Hematopoietic multipotent progenitor cell treated with erythropoietin and hydrocortisone succinate and interleukin-3 and kit ligand, for 4 days (in vitro differentiated cells): ENCODE results near the gene NET1.
"Not testable (repeated sequence)": the region's sequence is repeated elsewhere in the genome, so short reads cannot be mapped to it uniquely, and the experiment has no call there.

Experiments used
- DNase-seq: peaks from one replicate; pipeline ENCODE4 v3.0.0-alpha.2; 2015

The NET1 gene, protein sequence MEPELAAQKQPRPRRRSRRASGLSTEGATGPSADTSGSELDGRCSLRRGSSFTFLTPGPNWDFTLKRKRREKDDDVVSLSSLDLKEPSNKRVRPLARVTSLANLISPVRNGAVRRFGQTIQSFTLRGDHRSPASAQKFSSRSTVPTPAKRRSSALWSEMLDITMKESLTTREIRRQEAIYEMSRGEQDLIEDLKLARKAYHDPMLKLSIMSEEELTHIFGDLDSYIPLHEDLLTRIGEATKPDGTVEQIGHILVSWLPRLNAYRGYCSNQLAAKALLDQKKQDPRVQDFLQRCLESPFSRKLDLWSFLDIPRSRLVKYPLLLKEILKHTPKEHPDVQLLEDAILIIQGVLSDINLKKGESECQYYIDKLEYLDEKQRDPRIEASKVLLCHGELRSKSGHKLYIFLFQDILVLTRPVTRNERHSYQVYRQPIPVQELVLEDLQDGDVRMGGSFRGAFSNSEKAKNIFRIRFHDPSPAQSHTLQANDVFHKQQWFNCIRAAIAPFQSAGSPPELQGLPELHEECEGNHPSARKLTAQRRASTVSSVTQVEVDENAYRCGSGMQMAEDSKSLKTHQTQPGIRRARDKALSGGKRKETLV

DNA sequence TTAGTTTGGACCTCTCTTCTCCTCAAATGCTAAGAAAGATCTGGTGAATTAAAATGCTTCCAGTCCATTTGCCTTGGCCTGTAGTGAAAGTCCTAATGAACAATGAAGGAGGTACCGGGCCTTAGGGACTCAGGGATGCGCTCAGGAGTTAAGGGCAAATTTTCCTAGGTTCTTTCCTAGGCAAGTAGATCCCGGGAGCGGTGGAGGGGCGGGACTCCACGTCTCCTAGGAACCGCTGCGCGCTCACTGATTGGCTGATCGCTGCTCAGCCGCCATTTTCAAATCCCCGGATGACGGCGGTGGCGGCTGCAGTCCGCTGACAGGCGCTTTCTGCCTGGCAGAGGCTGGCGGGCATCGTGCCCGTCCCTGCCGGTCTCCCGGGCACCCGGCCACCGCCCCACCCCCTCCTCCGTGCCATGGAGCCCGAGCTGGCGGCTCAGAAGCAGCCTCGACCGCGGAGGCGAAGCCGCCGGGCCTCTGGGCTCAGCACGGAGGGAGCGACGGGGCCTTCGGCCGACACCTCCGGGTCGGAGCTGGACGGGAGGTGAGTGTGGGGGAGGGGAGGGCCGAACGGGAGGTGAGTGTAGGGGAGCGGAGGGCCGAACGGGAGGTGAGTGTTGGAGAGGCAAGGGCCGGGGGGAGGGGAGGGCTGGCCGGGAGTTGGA, at the start of gene NET1:
Gene NET1, plus strand, starts transcription at position 281 of the 665 bp plus-strand sequence. Its CDS starts 136 bp downstream, at position 417.
- peak; percentile 94 for DNase-seq

DNA sequence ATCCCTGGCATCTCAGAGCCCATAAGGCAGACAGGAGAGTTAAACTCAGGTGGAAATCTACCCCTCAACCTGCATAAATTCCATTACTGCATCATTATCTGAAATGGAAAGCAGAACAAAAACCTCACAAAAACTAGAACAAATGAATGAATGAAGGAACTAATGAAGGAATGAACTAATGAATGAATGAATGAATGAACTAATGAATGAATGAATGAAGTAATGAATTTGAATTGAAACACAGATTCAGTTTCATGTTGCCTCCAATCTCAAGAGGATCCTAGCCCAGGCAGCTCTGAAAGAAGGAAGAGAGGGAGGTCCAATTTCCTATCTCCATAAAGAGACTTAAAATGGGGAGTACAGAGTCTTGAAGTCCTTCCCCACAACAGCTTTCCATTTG, 49.5 kb upstream of the NET1 start:
- no peak for DNase-seq

DNA sequence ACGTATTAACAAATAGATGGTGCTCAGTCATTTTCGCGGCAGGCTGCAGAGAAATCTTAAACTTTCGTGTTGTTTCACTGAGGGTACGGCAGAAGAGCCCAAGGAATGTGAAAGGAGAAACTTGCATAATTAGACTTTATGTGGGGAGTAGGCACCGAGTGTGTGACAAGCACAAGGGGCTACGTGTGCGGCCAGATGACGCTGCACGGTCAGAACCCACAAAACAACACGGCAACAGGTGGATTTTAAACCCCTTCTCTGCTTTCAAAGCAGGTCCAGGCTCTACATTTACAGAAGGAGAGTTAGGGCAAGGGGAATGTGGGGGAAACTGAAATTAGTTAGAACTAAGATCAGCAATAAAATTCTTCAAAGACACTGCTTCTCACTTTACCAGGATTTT, 48.0 kb upstream of the NET1 start:
- DNase-seq, result no peak

DNA sequence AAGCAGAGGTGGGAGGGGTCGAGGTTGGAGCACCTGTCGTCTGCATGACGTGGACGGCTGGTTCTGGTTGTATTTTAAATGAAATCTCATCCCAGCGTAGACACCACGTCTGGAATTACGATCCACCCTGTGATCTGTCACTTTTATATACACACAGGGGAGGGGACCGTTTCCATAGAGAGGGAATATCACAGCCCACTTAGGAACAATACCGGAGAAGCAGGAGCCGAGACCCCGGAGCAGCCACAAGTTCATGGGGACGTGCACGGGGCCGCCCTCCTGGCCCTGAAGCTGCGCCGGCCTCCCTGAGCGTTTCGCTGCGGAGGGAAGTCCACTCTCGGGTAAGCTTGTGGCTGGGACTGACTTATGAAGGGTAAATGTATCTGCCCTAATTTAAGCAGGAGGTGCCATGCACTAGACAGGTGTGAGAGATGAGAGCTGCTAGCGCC, 47.4 kb upstream of the NET1 start, which contains the start of gene UCN3:
Gene UCN3, plus strand, starts transcription at position 77 of the 449 bp plus-strand sequence. CDS start 8,755 bp downstream, outside the sequence.
- DNase-seq, result no peak

DNA sequence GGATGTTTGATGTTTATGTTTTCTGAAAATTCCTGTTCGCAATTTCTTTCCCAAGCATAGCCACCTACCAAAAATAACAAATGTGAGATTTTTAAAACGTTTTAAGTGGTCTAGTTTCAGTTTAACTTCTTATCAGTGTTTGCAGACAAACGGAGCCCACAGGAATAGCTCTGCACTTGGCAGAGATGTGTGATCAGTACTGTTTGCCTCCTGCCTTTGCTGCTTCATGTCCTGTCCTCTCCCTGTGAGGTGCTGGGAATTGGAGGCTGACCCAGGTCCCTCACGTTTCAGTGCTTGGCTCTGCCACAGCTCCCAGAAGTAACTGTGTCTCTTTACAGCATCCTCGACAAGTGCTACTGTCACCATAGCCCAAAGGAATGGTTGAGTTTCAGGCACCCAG, 46.4 kb upstream of the NET1 start:
- peak; percentile 74 for DNase-seq

DNA sequence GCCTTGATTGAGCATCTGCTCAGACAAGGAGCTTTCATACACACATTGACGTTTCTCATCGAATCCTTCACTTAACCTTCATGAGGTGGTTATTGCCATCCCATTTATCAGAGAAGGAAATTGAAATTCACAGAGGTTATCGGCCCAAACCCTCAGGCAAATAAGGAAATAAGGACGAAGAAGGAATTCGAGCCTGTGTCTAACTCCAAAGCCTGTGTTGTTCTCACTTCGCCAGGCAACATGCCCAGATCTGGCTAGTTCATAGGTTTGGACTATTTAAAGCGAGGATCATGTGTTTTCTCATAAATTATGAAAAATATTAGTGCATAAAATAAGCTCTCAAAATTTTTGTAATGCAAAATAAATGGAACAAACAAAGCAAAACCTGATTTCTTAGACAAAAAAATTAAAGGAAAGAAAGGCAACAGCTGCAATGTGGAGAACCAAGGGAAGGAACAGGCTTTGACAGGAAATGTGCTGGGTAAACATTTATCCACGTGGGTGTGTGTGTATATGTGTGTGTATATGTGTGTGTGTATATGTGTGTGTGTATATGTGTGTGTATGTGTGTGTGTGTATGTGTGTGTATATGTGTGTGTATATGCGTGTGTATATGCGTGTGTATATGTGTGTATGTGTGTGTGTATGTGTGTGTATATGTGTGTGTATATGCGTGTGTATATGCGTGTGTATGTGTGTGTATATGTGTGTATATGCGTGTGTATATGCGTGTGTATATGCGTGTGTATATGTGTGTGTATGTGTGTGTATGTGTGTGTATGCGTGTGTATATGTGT, 42.8 kb upstream of the NET1 start:
- DNase-seq, result no peak

DNA sequence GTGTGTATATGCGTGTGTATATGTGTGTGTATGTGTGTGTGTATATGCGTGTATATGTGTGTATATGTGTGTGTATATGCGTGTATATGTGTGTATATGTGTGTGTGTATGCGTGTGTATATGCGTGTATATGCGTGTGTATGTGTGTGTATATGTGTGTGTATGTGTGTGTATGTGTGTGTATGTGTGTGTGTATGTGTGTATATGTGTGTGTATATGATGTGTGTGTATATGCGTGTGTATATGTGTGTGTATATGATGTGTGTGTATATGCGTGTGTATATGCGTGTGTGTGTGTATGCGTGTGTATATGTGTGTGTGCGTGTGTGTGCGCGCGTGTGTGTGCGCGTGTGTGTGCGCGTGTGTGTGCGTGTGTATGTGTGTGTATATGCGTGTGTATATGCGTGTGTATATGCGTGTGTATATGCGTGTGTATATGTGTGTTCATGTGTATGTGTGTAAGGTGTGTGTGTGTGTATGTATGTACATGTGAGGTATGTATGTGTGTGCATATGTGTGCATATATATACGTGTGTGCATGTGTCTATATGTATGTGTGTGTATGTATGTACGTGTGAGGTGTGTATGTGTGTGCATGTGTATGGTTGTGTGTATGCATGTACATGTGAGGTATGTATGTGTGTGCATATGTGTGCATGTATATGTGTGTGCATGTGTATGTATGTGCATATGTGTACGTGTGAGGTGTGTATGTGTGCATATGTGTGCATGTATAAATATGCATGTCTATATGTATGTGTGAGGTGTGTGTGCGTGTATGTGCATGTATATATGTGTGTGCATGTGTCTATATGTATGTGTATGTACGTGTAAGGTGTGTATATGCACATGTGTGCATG, 41.6 kb upstream of the NET1 start:
- no peak for DNase-seq

DNA sequence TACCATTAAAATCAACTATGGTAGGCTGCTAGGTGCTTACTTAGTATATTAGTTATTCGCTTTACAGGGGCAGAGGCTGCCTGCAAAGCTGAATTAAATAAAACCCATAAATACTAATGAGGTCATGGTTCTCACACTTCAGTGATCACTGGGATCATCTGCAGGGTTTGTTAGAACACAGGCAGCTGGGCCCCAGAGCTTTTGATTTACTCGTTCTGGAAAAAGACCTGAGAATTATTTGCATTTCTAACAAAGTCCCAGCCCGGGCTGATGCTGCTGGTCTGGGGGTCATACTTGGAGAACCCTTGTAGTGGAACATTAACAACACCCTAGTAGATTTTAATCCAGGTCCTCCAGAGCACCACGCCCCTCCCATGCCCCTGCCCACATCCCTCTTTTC, 39.0 kb upstream of the NET1 start:
- no peak for DNase-seq

DNA sequence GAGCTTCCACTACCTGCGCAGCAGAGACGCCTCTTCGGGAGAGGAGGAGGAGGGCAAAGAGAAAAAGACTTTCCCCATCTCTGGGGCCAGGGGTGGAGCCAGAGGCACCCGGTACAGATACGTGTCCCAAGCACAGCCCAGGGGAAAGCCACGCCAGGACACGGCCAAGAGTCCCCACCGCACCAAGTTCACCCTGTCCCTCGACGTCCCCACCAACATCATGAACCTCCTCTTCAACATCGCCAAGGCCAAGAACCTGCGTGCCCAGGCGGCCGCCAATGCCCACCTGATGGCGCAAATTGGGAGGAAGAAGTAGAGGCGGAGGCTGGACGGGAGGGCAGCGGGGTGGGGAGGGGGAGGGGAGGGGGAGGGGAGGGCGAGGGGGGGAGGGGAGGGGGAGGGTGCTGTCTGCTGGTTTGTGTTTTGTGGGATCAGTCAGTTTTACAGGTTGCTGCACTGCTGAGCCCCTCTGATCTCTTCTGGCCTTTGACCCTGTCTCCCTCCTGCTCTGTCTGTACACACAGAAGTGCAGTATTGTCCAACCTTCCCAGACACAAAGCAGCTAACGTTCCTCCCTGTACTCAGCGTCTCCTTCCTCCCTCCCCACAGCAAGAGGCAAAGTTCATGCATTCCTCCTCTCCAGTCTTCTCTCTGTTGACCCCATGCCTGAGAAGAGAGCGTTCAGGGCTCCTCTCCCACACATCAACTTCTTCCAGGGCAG, 38.3 kb upstream of the NET1 start:
- no peak for DNase-seq

DNA sequence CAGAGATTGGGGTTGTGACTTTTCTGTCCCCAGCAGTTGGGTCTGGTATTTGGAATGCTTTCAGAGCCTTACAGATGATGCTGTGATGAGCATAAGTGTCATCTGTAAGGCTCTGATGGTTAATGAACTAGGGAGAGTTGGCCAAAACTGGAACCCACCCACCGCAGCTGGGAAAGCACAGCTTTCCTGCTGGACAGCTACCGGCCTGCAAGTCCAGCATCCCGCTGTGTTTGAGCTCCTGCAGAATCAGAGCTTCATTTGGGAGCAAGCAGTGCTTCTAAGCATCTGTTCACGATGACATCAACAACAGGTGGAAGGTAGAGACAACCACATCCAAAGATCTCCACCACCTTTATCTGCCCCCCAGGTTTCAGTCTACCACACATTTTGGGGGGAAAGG, 35.9 kb upstream of the NET1 start:
- DNase-seq, result no peak

DNA sequence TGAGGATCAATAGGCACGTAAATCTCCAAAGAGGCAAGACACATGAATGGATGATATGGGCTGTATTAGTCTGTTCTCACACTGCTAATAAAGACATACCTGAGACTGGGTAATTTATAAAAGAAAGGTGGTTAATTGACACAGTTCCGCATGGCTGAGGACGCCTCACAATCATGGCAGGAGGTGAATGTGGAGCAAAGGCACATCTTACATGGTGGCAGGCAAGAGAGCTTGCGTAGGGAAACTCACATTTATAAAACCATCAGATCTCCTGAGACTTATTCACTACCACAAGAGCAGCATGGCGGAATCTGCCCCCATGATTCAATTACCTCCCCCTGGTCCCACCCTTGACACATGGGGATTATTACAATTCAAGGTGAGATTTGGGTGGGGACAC, 33.2 kb upstream of the NET1 start:
- not testable (repeated sequence) for DNase-seq

DNA sequence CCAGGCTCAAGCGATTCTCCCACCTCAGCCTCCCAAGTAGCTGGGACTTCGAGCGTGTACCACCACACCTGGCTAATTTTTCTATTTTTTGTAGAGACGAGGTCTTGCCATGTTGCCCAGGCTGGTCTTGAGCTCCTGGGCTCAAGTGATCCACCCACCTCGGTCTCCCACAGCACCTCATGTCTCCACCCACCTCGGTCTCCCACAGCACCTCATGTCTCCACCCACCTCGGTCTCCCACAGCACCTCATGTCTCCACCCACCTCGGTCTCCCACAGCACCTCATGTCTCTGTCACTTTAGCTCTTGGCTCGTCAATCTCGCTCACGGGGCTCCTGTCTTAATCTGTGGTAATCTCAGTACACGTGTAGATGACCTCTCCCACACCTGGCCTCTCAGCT, 32.0 kb upstream of the NET1 start:
- DNase-seq, result not testable (repeated sequence)

DNA sequence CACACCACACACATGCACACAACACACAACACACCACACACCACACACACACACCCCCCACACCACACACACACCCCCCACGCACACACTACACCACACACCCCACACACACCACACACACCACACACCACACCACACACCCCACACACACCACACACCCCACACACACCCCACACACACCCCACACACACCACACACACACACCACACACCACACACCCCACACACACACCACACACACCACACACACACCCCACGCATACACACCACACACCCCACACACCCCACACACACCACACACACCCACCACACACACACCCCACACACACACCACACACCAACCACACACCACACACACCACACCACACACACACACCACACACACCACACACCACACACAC, 31.2 kb upstream of the NET1 start:
- DNase-seq, result no peak

DNA sequence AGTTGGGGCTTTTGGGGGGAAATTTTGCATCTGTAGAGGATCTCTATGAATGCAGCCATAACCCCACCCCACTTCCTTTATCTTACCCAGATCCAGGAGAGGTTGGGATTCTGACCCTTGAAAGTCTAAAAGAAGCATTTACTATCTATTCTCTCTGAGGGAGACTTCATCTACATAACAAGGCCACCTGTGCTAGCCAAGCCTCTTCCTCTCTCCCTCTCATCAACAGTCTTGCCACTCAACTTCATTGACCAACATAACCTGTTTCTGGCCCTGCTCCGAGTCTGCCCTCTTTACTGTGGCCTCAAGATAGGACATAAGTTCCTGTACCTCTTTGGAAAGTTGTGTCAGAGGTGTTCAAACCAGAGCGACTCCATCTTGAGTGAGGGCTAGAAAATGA, 27.1 kb upstream of the NET1 start:
- DNase-seq, result no peak

DNA sequence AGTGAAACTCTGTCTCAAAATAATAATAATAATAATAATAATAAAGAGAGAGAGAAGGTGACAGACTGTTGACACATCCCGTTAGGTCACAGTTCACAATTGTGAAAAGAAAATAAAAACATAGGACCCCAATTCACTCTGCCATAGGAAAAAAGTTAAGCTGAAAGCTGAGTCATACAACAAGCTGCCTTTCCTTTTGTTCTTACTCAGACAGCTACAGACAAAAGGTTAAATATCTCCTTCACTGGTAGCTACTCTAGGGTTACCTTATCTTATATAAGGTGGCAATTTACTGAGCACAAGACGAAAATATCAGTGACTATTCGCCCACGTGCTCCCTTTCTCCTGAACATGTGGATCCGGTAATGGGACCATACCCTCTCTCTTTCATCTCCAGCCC, 25.2 kb upstream of the NET1 start:
- DNase-seq, result no peak

DNA sequence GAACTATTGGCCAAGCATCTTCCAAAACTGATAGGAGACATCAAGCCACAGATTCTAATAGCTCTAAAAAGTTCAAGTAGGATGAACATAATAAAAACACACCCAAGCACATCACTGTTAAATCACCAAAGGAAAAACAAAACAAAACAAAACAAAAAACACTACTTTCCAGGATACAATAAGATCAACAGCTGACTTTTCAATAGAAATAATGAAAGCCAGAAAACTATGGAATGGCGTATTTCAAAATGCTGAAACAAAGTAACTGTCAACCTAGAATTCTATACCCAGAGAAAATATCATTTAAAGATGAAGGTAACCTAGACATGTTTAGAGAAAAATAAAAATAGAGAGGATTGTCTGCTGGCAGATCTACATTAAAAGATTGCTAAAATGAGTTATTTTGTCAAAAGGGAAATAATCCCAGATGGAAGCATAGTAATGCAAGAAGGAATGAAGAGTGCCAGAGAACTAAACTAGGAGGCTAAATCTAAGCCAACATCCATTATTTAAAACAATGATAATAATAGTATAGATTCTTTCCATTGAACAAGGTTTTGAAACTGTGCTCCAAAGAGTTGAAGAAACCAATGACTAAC, 21.7 kb upstream of the NET1 start:
- DNase-seq, result no peak

DNA sequence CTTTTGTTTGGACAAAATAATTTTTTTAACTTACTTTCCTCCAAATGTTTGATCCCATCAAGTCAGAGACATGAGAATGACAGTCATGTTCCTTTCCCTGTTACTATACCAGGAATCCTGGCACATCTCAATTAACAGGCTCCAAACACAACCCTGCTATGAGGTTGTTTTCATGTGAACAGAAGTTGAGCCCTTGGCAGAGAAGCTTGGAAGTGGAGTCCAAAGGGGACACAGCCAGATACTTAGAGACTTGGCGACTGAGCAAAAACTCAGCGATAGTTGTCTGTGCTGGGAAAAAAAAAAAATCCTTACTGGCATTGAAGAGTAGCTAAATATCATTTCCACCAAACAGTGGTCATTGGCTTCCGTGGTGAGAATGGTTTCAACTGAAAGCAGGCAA, 20.6 kb upstream of the NET1 start:
- no peak for DNase-seq

DNA sequence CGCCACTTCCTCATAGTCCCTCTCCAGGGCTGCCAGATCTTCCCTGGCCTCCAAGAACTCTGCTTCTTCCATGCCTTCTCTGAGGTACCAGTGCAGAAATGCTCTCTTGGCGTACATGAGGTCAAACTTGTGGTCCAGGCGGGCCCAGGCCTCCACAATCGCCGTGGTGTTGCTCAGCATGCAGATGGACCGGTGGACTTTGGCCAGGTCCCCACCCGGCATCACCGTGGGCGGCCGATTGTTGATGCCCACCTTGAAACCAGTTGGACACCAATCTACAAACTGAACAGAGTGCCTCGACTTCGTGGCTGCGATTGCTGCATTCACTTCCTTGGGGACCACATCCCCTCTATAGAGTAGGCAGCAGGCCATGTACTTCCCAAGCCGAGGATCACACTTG, 18.8 kb upstream of the NET1 start:
- no peak for DNase-seq

DNA sequence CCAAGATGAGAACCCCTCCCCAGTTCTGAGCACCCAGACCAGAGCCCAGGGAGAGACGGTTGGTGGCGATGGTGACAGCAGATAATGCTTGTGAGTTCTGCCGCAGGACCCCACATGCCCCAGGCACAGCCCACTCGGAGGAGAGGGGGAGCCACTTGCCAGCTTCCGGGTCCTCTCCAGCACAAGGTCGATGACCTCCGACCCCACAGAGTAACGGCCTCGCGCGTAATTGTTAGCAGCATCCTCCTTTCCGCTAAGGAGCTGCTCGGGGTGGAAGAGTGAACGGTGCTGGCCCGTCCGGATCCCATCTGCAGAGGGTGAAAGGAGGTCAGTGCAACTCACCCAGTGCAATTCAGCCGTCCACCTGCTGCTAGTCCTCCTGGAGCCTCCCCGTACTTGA, 17.2 kb upstream of the NET1 start:
- no peak for DNase-seq

DNA sequence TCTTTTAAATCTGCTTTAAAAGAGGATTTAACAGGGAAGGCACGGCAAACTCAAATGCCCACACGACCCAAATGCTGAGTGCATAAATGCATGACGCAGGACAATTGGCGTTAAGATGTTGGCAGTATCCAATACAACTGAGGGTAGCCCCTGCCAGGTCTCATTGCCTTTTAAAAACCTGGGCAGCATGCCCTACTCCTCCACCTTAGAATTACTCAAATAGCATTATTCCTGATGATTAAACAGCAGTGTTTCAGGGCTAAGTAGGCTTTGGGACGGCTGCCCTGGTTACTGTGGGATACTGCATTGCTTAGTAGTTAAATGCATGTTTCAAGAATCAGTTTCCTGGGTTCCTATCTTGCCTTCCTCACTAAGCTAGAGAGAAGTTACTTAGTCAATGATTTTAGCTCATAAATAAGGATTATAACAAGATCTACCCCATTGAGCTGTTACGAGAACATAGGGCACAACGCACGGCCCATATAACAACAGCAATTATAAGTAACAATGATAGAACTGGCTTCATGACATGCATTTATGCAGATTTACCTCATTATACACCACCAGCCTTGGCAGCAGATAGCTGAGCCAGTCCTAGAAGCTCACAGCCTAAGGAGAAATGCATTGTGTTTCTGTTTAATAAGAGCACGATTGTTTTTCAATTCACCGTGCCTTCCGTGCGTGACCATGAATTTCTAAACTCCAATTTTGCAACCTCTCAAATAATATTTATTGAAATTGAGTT, 15.6 kb upstream of the NET1 start:
- DNase-seq, result no peak
